Neural progenitor cell (in vitro differentiated cells): Measurements from ENCODE around the gene RNU1-2.

Experiments used
- EZH2phosphoT487 ChIP-seq: fragments of 200-600 bp; sonication (generic); IDR thresholded peaks from 2 replicates; pipeline ENCODE4 v1.6.1; 2017; ENCODE audit warnings: antibody characterized with exemption
- TF ChIP-seq, protein P1 (sequence below): fragments of 200-600 bp; sonication (generic); IDR thresholded peaks from 2 replicates; pipeline ENCODE4 v1.5.1; 2017; ENCODE audit warnings: antibody characterized with exemption, mild to moderate bottlenecking

- TF ChIP-seq, protein P1, sequence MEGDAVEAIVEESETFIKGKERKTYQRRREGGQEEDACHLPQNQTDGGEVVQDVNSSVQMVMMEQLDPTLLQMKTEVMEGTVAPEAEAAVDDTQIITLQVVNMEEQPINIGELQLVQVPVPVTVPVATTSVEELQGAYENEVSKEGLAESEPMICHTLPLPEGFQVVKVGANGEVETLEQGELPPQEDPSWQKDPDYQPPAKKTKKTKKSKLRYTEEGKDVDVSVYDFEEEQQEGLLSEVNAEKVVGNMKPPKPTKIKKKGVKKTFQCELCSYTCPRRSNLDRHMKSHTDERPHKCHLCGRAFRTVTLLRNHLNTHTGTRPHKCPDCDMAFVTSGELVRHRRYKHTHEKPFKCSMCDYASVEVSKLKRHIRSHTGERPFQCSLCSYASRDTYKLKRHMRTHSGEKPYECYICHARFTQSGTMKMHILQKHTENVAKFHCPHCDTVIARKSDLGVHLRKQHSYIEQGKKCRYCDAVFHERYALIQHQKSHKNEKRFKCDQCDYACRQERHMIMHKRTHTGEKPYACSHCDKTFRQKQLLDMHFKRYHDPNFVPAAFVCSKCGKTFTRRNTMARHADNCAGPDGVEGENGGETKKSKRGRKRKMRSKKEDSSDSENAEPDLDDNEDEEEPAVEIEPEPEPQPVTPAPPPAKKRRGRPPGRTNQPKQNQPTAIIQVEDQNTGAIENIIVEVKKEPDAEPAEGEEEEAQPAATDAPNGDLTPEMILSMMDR, result no peak
- TF ChIP-seq EZH2phosphoT487, result no peak
Observed at GRCh38 chr1:16913181-16913832, 17.5 kb downstream of the RNU1-2 start.
